ENCODE data around the gene KCNAB3.
"Not testable (repeated sequence)": the region's sequence is repeated elsewhere in the genome, so short reads cannot be mapped to it uniquely, and the experiment has no call there.

Gene KCNAB3

DNA sequence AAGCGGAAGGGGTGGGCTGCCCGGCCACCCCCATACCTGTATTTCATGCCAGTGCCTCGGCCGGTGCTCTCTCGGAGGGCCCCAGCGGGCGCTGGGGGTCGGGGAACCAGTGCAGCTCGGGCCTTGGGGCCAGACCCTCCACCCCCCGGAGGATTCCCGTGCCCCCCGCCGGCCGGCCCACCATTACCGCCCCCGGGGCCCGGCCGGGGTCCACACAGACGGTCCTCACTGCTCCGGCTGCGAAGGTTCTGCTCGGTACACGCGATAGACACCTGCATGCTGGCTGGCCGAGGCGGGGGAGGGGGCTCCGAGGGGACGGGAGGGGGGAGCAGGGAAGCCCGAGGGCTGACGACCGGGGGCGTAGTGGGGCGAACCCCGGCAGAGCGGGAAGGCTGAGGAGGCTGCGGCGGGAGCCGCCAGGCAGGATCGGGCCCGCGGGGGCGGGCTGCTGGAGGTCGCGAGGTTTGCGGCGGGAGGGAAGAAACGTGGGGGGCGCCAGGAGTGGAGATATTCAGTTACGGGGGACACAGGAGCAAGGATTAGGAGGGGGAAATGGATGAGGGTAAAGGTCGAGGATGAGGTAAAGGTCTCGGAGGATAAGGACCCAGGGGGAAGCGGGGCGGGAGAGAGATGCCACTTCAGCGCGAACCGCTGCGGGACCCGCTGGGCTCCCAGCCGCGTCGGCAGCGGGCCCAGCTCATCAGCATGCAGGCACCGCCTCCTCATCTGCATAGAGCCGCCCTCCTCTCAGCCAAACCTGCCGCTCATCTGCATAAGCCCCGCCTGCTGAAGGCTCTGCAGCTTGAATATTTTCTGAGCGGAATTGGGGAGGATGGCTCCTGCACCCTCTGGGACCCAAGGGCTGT lies at the start of gene KCNAB3:
KCNAB3 (minus strand) TSS at position 699 of the 866 bp plus-strand sequence; CDS start at position 278, 421 bp downstream.
- DNase-seq (ENCODE audit: low spot score) = no peak

DNA sequence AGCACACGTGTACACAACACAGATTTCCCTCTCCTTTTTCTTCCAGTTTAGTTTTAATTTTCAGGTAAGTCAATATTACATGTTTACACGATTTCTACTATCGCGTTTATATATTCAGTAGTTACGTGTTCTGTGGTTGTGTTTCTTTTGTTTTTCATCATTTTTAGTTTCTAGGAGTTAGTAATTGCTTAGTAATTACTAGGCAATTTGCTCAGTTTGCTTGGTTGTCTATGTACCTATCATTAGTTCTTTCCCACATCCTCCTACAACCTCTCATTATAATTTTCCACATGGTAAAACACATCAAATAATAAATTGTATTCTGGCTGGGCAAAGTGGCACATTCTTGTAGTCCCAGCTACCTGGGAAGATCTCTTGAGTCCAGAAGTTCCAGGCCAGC lies 48.1 kb upstream of the KCNAB3 start:
- DNase-seq (ENCODE audit: low spot score) = no peak

DNA sequence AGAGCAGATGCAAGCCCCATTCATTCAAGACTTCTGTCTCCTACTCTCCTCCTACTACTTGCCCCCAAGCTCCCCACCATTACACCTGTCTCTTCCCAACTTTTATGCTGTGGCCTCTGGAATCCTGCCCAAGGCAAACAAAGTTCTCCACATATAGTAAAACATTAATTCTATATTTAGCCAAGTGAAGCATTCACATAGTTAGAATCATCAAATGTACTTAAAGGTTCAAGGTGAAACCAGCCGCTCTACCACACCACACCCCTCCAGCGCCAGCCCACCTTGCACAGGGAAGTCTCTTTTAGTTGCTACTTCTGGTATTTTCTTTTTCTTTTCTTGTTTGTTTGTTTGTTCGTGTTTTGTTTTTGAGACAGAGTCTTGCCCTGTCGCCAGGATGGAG lies 47.4 kb upstream of the KCNAB3 start:
- DNase-seq (ENCODE audit: low spot score) = no peak

GRCh38 chr17:7974638-7975131 lies 45.0 kb upstream of the KCNAB3 start:
- no peak for DNase-seq (ENCODE audit: low spot score)

GRCh38 chr17:7972131-7972785 lies 42.6 kb upstream of the KCNAB3 start:
- no peak for DNase-seq (ENCODE audit: low spot score)

- no peak for DNase-seq (ENCODE audit: low spot score)
These were observed 42.0 kb upstream of the KCNAB3 start for GRCh38 chr17:7971651-7972050.

- no peak for DNase-seq (ENCODE audit: low spot score)
These were observed 39.8 kb upstream of the KCNAB3 start for GRCh38 chr17:7969433-7969832.

GRCh38 chr17:7967751-7968150 lies 38.1 kb upstream of the KCNAB3 start:
- no peak for DNase-seq (ENCODE audit: low spot score)

- DNase-seq (ENCODE audit: low spot score) = no peak
These were observed 31.8 kb upstream of the KCNAB3 start for GRCh38 chr17:7961421-7961820.

DNA sequence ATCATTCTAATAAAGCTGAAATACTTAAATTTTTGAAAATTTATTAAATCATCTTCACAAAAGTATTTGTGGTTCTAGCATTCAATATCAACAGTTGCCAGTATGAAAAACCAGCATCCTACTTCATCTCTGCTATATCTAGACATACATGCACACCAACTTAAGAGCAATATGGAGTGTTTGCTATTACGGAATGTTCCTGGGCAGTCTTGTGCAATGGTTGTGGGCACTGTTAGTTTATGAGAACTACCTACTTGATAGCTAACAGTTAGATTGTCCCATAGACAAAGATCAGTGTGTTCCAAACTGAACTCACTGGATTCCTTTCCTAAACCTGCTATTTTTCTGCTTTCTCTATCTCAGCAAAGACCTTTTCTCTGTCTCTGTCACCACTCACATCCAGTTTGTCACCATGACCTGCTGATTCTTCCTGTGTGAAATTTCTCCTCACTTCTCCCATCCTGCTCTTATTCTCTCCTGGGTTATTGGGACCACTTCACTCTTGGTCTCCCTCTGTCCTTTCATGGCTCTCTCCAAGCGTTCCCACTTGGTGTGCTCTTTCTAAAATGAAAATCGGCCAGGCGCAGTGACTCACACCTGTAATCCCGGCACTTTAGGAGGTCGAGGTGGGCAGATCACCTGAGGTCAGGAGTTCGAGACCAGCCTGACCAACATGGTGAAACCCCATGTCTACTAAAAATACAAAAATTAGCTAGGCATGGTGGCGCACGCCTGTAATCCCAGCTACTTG lies 30.0 kb upstream of the KCNAB3 start:
- no peak for DNase-seq (ENCODE audit: low spot score)

GRCh38 chr17:7956228-7956965 lies 26.7 kb upstream of the KCNAB3 start:
- DNase-seq (ENCODE audit: low spot score) = no peak

DNA sequence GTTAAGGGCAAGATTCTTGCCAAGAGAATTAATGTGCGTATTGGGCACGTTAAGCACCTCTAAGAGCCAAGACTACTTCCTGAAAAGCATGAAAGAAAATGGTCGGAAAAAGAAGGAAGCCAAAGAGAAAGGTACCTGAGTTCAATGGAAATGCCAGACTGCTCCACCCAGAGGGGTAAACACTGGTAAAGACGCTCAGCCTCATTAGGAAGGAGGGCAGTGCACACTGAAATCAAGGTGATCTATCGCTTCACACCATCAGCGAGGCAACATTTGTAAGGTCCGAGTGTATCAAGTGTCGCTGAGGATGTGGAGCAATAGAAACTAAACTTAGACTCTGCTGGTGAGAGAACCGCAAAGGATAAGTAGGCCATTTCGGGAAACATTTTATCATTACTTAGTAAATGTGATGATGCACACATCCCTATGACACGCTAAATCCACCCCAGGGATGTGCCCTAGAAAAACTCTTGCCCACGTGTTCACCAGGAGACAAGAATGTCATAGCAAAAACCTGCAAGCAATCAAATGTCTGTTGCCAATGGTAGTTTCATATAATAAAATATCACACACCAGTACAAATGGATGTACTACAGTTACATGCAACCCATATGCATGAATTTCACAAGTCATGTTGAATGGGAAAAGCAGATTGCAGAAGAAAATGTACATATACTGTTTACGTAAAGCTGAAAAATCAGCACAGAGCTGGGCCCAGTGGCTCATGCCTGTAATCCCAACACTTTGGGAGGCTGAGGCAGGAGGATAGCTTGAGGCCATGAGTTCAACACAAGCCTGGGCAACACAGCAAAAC lies 26.0 kb upstream of the KCNAB3 start:
- DNase-seq (ENCODE audit: low spot score) = no peak

DNA sequence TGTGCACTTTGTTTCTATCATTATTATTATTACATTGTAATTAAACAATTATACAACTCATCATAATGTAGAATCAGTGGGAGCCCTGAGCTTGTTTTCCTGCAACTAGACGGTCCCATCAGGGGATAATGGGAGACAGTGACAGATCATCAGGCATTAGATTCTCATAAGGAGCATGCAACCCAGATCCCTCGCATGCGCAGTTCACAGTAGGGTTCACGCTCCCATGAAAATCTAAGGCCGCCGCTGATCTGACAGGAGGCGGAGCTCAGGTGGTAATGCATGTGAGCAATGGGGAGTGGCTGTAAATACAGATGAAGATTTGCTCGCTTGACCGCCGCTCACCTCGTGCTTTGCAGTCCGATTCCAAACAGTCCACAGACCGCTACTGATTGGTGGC lies 23.6 kb upstream of the KCNAB3 start:
- DNase-seq (ENCODE audit: low spot score) = not testable (repeated sequence)

DNA sequence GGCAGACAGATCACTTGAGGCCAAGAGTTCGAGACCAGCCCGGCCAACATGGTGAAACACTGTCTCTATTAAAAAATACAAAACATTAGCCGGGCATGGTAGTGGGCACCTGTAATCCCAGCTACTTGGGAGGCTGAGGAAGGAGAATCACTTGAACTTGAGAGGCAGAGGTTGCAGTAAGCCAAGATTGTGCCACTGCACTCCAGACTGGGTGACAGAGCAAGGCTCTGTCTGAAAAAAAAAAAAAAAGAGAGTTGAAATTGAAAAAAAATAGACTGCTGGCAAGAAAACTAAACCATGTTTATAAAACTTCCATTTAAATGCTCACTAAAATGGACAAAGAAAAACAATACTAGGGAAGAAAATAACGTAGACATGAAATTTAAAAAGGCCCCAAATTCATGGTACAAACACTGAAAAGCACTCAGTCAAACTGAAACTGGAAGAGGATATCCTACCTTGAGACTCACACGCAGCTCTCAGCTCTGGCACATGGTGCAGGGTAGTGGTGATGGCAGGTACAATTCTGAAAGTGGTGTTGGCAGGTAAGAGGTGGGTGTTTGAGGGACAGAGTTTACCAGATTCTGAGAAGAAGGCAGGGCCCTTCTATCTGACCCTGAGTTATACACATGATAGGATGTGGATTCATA lies 21.6 kb upstream of the KCNAB3 start:
- DNase-seq (ENCODE audit: low spot score) = no peak

DNA sequence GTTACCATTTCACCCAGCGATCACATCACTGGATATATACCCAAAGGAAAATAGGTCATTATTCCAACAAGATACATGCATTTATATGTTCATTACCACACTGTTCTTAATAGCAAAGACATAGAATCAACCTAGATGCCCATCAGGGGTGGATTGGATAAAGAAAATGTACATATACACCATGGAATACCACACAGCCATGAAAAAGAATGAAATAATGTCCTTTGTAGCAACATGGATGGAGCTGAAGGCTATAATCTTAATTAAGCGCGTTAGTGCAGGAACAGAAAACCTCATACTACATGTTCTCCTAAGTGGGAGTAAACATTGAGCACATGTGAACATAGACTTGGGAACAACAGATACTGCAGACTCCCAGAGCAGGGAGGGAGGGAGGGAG lies 20.9 kb upstream of the KCNAB3 start:
- DNase-seq (ENCODE audit: low spot score) = no peak

DNA sequence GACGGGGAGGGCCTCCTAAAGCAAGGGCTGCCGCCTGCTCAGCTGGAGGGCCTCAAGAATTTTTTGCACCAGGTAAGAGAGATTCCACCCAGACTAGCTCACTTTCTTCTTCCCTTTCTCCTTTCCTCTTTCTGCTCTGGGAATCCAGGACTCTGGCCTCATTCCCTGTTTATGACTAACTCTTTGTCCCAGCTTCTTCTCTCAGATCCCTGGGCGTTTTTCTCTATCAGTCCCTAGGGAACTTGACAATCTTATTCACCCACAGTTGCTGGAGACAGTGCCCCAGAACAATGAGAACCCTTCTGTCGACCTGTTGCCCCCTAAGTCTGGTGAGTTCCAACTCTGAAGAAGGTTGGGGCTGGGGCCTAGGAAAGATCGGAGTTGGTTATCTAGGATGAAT lies 18.0 kb upstream of the KCNAB3 start:
- no peak for DNase-seq (ENCODE audit: low spot score)

DNA sequence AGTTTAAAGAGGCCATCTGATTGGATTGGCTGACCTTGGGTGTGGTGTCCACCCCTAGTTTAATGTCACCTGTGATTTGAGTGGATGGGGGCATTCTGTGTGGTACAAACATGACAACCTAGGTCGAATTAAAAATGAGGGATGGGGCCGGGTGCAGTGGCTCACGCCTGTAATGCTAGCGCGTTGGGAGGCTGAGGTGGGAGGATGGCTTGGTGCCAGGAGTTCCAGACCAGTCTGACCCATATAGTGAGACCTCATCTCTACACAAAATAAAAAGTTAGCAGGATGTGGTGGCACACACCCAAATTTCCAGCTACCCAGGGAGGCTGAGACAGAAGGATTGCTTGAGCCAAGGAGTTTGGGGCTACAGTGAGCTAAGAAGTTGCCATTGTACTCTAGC lies 16.8 kb upstream of the KCNAB3 start:
- no peak for DNase-seq (ENCODE audit: low spot score)

DNA sequence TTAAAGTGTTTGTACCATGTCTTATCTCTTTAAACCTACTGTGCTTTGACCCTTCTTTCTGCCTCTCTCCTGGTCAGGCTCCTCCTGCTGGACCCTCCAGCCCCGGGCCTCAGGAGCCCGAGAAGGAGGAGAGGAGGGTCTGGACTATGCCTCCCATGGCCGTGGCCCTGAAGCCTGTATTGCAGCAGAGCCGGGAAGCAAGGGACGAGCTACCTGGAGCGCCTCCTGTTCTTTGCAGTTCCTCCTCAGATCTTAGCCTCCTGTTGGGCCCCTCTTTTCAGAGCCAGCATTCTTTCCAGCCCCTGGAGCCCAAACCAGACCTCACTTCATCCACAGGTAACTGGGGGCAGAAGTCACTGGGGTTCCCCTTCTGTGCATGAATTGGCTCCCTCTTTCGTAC lies 16.0 kb upstream of the KCNAB3 start:
- DNase-seq (ENCODE audit: low spot score) = no peak

DNA sequence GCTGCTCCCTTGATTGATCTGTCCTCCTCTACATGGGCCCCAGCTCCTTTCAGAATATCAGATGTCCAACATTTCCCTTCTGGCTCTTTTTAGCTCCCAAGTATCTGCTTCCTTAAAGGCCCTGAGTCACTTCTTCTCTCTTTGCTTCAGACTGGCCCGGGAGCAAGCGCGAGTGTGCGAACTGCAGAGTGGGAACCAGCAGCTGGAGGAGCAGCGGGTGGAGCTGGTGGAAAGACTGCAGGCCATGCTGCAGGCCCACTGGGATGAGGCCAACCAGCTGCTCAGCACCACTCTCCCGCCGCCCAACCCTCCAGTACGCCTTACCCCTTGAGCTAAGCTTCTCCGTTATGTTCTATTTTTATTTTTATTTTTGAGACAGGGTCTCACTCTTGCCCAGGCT lies 14.7 kb upstream of the KCNAB3 start:
- DNase-seq (ENCODE audit: low spot score) = no peak

- no peak for DNase-seq (ENCODE audit: low spot score)
These were observed 13.6 kb upstream of the KCNAB3 start for GRCh38 chr17:7943291-7943690.

DNA sequence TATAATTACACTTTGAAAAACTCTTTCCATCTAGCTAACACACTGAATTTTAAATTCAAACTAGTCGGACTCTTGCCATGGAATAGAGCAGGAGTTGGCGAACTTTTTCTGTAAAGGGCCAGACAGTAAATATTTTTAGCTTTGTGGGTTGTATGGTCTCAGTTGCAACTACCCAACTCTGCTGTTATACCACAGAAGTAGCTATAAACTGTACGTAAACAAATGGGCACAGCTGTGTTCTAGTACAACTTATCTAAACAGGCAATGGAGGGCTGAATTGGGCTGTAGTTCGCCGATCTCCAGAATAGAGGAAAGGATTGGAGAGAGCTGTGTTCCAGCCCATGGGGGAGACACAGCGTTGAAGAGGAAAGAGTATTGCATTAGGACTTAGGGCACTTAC lies 11.1 kb upstream of the KCNAB3 start:
- DNase-seq (ENCODE audit: low spot score) = no peak

Measured in hematopoietic multipotent progenitor cell treated with erythropoietin and hydrocortisone succinate and interleukin-3 and kit ligand, for 17 days (in vitro differentiated cells).